Stimulated activated CD4-positive, alpha-beta T cell treated with anti-CD3 and anti-CD28 coated beads, Interleukin-12 subunit alpha, Interleukin-12 subunit beta, amount 100 ng/mL, for 24 hours (primary cell): ENCODE results near the gene RIMKLB.
A peak's percentile ranks its signal among the peaks of the same experiment; 100 is the strongest.

ENCODE experiments used
- DNase-seq, 2 experiments: peaks; one replicate each; pipeline ENCODE4 v3.0.0-alpha.2; 2020; ENCODE audit warnings: low read depth in 2 of 2

The RIMKLB gene

GRCh38 chr12:8697476-8698131 is at the start of gene RIMKLB:
Gene RIMKLB (plus strand): TSS chr12:8697991. CDS start chr12:8713867, 15,876 bp downstream.
- peak; percentile 41 to 57 for DNase-seq

- DNase-seq, result peak; percentile 17 to 67
Measured at GRCh38 chr12:8648576-8649205, 49.1 kb upstream of the RIMKLB start.

- no peak for DNase-seq
Measured at GRCh38 chr12:8655421-8655820, 42.4 kb upstream of the RIMKLB start.

GRCh38 chr12:8658346-8658745 is 39.4 kb upstream of the RIMKLB start:
- DNase-seq, result no peak

- DNase-seq, result no peak
Measured at GRCh38 chr12:8661016-8661415, 36.8 kb upstream of the RIMKLB start.

- no peak for DNase-seq
Measured at GRCh38 chr12:8661751-8662150, 36.0 kb upstream of the RIMKLB start.

GRCh38 chr12:8662593-8662992 is 35.2 kb upstream of the RIMKLB start, which contains the start of gene MFAP5:
Gene MFAP5 (minus strand): TSS chr12:8662826. CDS start chr12:8662104, 722 bp downstream.
- no peak for DNase-seq

GRCh38 chr12:8664228-8664913 is 33.4 kb upstream of the RIMKLB start:
- DNase-seq, result no peak

GRCh38 chr12:8665759-8666158 is 32.0 kb upstream of the RIMKLB start:
- DNase-seq, result no peak

- no peak for DNase-seq
Measured at GRCh38 chr12:8667270-8667669, 30.5 kb upstream of the RIMKLB start.

- DNase-seq, result no peak
Measured at GRCh38 chr12:8668441-8668840, 29.4 kb upstream of the RIMKLB start.

- DNase-seq, result no peak
Measured at GRCh38 chr12:8672381-8672780, 25.4 kb upstream of the RIMKLB start.

GRCh38 chr12:8675591-8676036 is 22.2 kb upstream of the RIMKLB start:
- DNase-seq, result no peak

- DNase-seq, result no peak
Measured at GRCh38 chr12:8676651-8677050, 21.1 kb upstream of the RIMKLB start.

GRCh38 chr12:8677362-8677761 is 20.4 kb upstream of the RIMKLB start:
- no peak for DNase-seq

- no peak for DNase-seq
Measured at GRCh38 chr12:8678661-8679111, 19.1 kb upstream of the RIMKLB start.

GRCh38 chr12:8680533-8680932 is 17.3 kb upstream of the RIMKLB start:
- no peak for DNase-seq

GRCh38 chr12:8681129-8681884 is 16.5 kb upstream of the RIMKLB start:
- DNase-seq, result no peak

- no peak for DNase-seq
Measured at GRCh38 chr12:8685051-8685450, 12.7 kb upstream of the RIMKLB start.

- DNase-seq, result no peak
Measured at GRCh38 chr12:8687846-8688601, 9.8 kb upstream of the RIMKLB start.

GRCh38 chr12:8689681-8690080 is 8.1 kb upstream of the RIMKLB start:
- no peak for DNase-seq
